HCT116 (cell line): ENCODE measurements around the gene SYF2.

Experiments used
- CTCF ChIP-seq, 3 experiments: fragments of 200-600 bp in 1 of 3; sonication (generic) in 1 of 3; IDR thresholded peaks in 2 of 3; conservative IDR thresholded peaks in 1 of 3; 2 replicates each; pipeline ENCODE4 v1.5.1; 2012 to 2017; ENCODE audit warnings: low read depth in 2 of 3, low read length in 2 of 3, antibody characterized with exemption in 1 of 3, borderline replicate concordance in 1 of 3, control low read depth in 1 of 3, mild to moderate bottlenecking in 1 of 3, mixed read lengths in 1 of 3, mixed run types in 1 of 3, moderate library complexity in 1 of 3; ENCODE audit not compliant: insufficient read depth in 1 of 3
- EZH2 ChIP-seq: fragments of 200-600 bp; sonication (generic); IDR thresholded peaks from 2 replicates; pipeline ENCODE4 v1.6.1; 2017; ENCODE audit warnings: antibody characterized with exemption, mixed run types
- EZH2phosphoT487 ChIP-seq: fragments of 200-600 bp; IDR thresholded peaks from 2 replicates; pipeline ENCODE4 v1.6.1; 2018; ENCODE audit warnings: antibody characterized with exemption, borderline replicate concordance
- JUND ChIP-seq: IDR thresholded peaks from 2 replicates; pipeline ENCODE4 v1.6.1; 2012
- POLR2A ChIP-seq: IDR thresholded peaks from 2 replicates; pipeline ENCODE4 v1.7.0; 2011; ENCODE audit warnings: borderline replicate concordance; ENCODE audit not compliant: insufficient read depth, insufficient read length; ENCODE audit errors: extremely low read depth
- POLR2AphosphoS5 ChIP-seq: IDR thresholded peaks from 2 replicates; pipeline ENCODE4 v1.6.1; 2011; ENCODE audit warnings: mild to moderate bottlenecking, low read depth, low read length, moderate library complexity
- ZNF274 ChIP-seq: fragments of 200-500 bp; sonication (Bioruptor generic); IDR thresholded peaks from 2 replicates; pipeline ENCODE4 v1.6.1; 2014; ENCODE audit warnings: mild to moderate bottlenecking, low read depth, low read length, inconsistent platforms

GRCh38 chr1:25193229-25193628, 39.1 kb downstream of the SYF2 start:
- TF ChIP-seq CTCF (IDR thresholded peaks at IDR 0.05 in 2 of 3, conservative IDR thresholded peaks at IDR 0.05 in 1 of 3; ENCODE audit: borderline replicate concordance in 1 of 3, insufficient read depth in 1 of 3, low read depth in 2 of 3, low read length in 2 of 3): no peak
- TF ChIP-seq EZH2: no peak
- TF ChIP-seq EZH2phosphoT487: no peak
- no peak for TF ChIP-seq POLR2A
- TF ChIP-seq JUND: no peak
- no peak for TF ChIP-seq POLR2AphosphoS5
- TF ChIP-seq ZNF274: no peak
